OCI-LY7 (cell line): ENCODE results near the gene DMAC2. TPM values are rescaled to one million over a fixed set of nuclear protein-coding genes. Genes with fewer than 3 reads are reported as not detected.

ENCODE experiments used
- BruUV-seq: library from RNA; stranded (reverse); fragments of 400-500 nt; replicated peaks from 2 replicates; lab custom pipeline; 2021; lab: Mats Ljungman, UMichigan
- CTCF ChIA-PET: fragments of 300-600 bp; sonication (Branson Sonifier 250); formaldehyde crosslinking; loops from one replicate; lab custom pipeline; 2022; ENCODE audit warnings: antibody characterized with exemption; ENCODE audit not compliant: unreplicated experiment; lab: Charles Lee
- POLR2A ChIA-PET: fragments of 300-600 bp; sonication (Branson Sonifier 250); formaldehyde crosslinking; loops from one replicate; lab custom pipeline; 2022; ENCODE audit warnings: antibody characterized with exemption; lab: Charles Lee
- DNase-seq: peaks from one replicate; pipeline ENCODE4 v3.0.0-alpha.2; 2015; ENCODE audit warnings: low spot score
- H2AFZ ChIP-seq: fragments of 200-600 bp; sonication (generic), shearing (Covaris generic); 2 replicates; pipeline ENCODE4 v1.6.1; 2014; ENCODE audit warnings: mild to moderate bottlenecking, antibody characterized with exemption, low read length, moderate library complexity
- H3K27ac ChIP-seq: fragments of 200-600 bp; sonication (generic); 2 replicates; pipeline ENCODE4 v1.5.1; 2014; ENCODE audit warnings: mixed run types, low read depth, mild to moderate bottlenecking, moderate library complexity, low read length, inconsistent platforms; ENCODE audit not compliant: poor library complexity, severe bottlenecking
- H3K36me3 ChIP-seq: fragments of 200-600 bp; sonication (generic); 2 replicates; pipeline ENCODE4 v1.6.1; 2014; ENCODE audit warnings: mild to moderate bottlenecking, antibody characterized with exemption, low read length, moderate library complexity, mixed read lengths; ENCODE audit not compliant: insufficient read depth
- H3K4me1 ChIP-seq: fragments of 200-600 bp; sonication (generic); 2 replicates; pipeline ENCODE4 v1.5.1; 2014; ENCODE audit warnings: mild to moderate bottlenecking, low read length; ENCODE audit not compliant: insufficient read depth, poor library complexity, severe bottlenecking
- H3K4me2 ChIP-seq: fragments of 200-600 bp; sonication (generic); 2 replicates; pipeline ENCODE4 v1.6.1; 2014; ENCODE audit warnings: mild to moderate bottlenecking, low read length
- H3K4me3 ChIP-seq: fragments of 200-600 bp; sonication (generic); 2 replicates; pipeline ENCODE4 v1.5.1; 2014; ENCODE audit warnings: mild to moderate bottlenecking, low read depth, low read length; ENCODE audit not compliant: poor library complexity, severe bottlenecking
- H3K79me2 ChIP-seq: fragments of 200-600 bp; sonication (generic); 2 replicates; pipeline ENCODE4 v1.6.1; 2016; ENCODE audit warnings: low read depth, mild to moderate bottlenecking, low read length, moderate library complexity, mixed read lengths; ENCODE audit not compliant: insufficient read depth
- H3K9me2 ChIP-seq: fragments of 200-600 bp; sonication (generic); 2 replicates; pipeline ENCODE4 v1.6.1; 2016; ENCODE audit warnings: mild to moderate bottlenecking, low read length, mixed read lengths; ENCODE audit not compliant: insufficient read depth
- H3K9me3 ChIP-seq: fragments of 200-600 bp; sonication (generic); 2 replicates; pipeline ENCODE4 v1.6.1; 2014; ENCODE audit warnings: mild to moderate bottlenecking, mixed run types, low read length, mixed read lengths
- H4K20me1 ChIP-seq: fragments of 200-600 bp; sonication (generic); 2 replicates; pipeline ENCODE4 v1.6.1; 2014; ENCODE audit warnings: mild to moderate bottlenecking, antibody characterized with exemption, low read length, moderate library complexity, mixed read lengths; ENCODE audit not compliant: insufficient read depth
- CTCF ChIP-seq: fragments of 200-600 bp; sonication (generic); conservative IDR thresholded peaks from 2 replicates; pipeline ENCODE4 v1.5.1; 2014; ENCODE audit warnings: mild to moderate bottlenecking, antibody characterized with exemption, low read length, moderate library complexity, mixed read lengths
- EZH2phosphoT487 ChIP-seq: fragments of 200-600 bp; sonication (generic); IDR thresholded peaks from 2 replicates; pipeline ENCODE4 v1.6.1; 2018; ENCODE audit warnings: low read depth, borderline replicate concordance, mild to moderate bottlenecking, mixed run types, antibody characterized with exemption, low read length, moderate library complexity, mixed read lengths
- intact Hi-C: fragments of 100-400 bp; cut with micrococcal nuclease; formaldehyde crosslinking; loops from one replicate; pipeline ENCODE4 v1.10.0; 2022; ENCODE audit not compliant: unreplicated experiment
- total RNA-seq, 2 experiments: library from RNA; depleted of rRNA in 1 of 2; stranded (reverse); fragments of >200 nt in 1 of 2; shearing (Covaris generic) in 1 of 2; gene quantifications; 2 replicates each; pipeline ENCODE4 v1.2.3, GENCODE V29; 2014 to 2022

DMAC2 gene
- total RNA-seq, 2 experiments from 2014 or later, result 30.6 to 41.6 TPM

GRCh38 chr19:41403181-41403970 is 36.3 kb downstream of the DMAC2 start:
- intact Hi-C loops, result no loop called here
- Histone ChIP-seq H3K4me3 (no peak overlapping the region), H3K4me1 (peaks cover 8% of the 10 kb centered on the region), H3K9me3 (no peaks in the 10 kb centered on the region), H3K27ac (no peak overlapping the region), H2AFZ (no peak overlapping the region), H4K20me1 (no peaks in the 10 kb centered on the region), H3K36me3 (no peaks in the 10 kb centered on the region), H3K9me2 (no peaks in the 10 kb centered on the region), H3K4me2 (no peak overlapping the region), H3K79me2 (peaks cover 7% of the 10 kb centered on the region; the same call in 1 of the 2 replicates)
- ChIA-PET POLR2A (no interaction called here), CTCF (no interaction called here)
- no TSS peak for BruUV-seq
- no peak for DNase-seq
- TF ChIP-seq EZH2phosphoT487 (no peak), CTCF (no peak)

GRCh38 chr19:41402010-41402409 is 37.7 kb downstream of the DMAC2 start:
- intact Hi-C loops, result no loop called here
- ChIA-PET CTCF (interaction anchor here (1.0 kb wide), 1 partner anchor 37 kb away, joined by 3 read pairs; the partner anchor contains the start of gene DMAC2), POLR2A (no interaction called here)
- Histone ChIP-seq H3K27ac (no peak overlapping the region), H3K4me3 (no peak overlapping the region), H3K79me2 (peaks cover 13% of the 10 kb centered on the region; the same call in 1 of the 2 replicates), H3K9me2 (no peaks in the 10 kb centered on the region), H4K20me1 (no peaks in the 10 kb centered on the region), H3K9me3 (no peaks in the 10 kb centered on the region), H2AFZ (no peak overlapping the region), H3K4me2 (no peak overlapping the region), H3K36me3 (no peaks in the 10 kb centered on the region), H3K4me1 (peaks cover 12% of the 10 kb centered on the region)
- BruUV-seq, result no TSS peak
- TF ChIP-seq EZH2phosphoT487, result no peak
- DNase-seq, result no peak

GRCh38 chr19:41401483-41401882 is 38.2 kb downstream of the DMAC2 start:
- H2AFZ ChIP-seq, result no peak overlapping the region
- DNase-seq, result no peak

More at GRCh38 chr19:41401483-41401882, 38.2 kb downstream of the DMAC2 start:
- Histone ChIP-seq H3K9me3 (no peaks in the 10 kb centered on the region), H4K20me1 (no peaks in the 10 kb centered on the region), H3K4me3 (no peak overlapping the region), H3K4me1 (peaks cover 12% of the 10 kb centered on the region), H3K79me2 (peaks cover 18% of the 10 kb centered on the region), H3K4me2 (no peak overlapping the region), H3K36me3 (no peaks in the 10 kb centered on the region), H3K27ac (no peak overlapping the region), H3K9me2 (no peaks in the 10 kb centered on the region)
- intact Hi-C loops, result no loop called here
- BruUV-seq, result no TSS peak
- POLR2A ChIA-PET, result no interaction called here
- TF ChIP-seq EZH2phosphoT487 (no peak), CTCF (no peak)
- CTCF ChIA-PET, result interaction anchor here (1.0 kb wide), 1 partner anchor 38 kb away, joined by 3 read pairs; the partner anchor contains the start of gene DMAC2
